ENCODE measurements around the gene CDC42. TPM values are rescaled to one million over a fixed set of nuclear protein-coding genes. Genes with fewer than 3 reads are reported as not detected.

The CDC42 gene
- total RNA-seq, 1 experiment from 2014 or later = 178 TPM

- DNase-seq (ENCODE audit: extremely low read depth, low read depth) = no peak
Measured at GRCh38 chr1:22104865-22105437, 52.4 kb downstream of the CDC42 start.

GRCh38 chr1:22105611-22106207, 53.2 kb downstream of the CDC42 start:
- peak; percentile 34 for DNase-seq (ENCODE audit: extremely low read depth, low read depth)

DNA sequence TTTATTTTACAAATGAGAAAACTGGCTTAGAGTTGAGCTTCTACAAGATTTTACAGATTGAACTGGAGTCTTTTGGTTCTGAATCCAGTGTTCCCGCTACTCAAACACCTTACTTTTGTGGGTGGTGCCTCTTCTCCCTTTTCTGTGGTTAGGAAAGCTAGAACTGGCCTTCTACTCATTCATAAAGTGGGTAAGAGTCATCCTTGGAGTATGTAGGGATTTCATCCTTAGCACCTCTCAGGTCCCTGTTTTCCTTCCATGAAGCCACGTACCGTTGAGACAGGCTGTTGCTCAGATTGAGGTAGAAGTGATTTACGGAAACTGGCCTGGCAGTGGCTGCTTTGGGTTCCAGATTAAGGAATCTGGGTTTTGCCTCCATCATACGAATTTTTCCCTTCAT, 54.6 kb downstream of the CDC42 start:
- DNase-seq (ENCODE audit: extremely low read depth, low read depth) = no peak

GRCh38 chr1:22108339-22109105, 56.0 kb downstream of the CDC42 start:
- DNase-seq (ENCODE audit: extremely low read depth, low read depth) = no peak

DNA sequence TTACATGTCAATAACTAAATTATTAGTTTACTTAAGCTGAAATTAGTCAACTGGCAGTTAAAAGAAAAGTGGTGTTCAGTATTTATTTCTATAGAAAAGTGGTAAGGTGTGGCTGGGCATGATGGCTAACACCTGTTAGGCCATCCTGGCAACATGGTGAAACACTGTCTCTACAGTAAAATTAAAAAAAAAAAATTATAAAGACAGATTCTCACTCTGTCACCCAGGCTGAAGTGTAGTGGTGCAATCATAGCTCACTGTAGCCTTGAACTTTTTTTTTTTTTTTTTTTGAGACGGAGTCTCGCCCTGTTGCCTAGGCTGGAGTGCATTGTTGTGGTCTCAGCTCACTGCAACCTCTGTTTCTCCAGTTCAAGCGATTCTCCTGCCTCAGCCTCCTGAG, 57.5 kb downstream of the CDC42 start:
- no peak for DNase-seq (ENCODE audit: extremely low read depth, low read depth)

DNA sequence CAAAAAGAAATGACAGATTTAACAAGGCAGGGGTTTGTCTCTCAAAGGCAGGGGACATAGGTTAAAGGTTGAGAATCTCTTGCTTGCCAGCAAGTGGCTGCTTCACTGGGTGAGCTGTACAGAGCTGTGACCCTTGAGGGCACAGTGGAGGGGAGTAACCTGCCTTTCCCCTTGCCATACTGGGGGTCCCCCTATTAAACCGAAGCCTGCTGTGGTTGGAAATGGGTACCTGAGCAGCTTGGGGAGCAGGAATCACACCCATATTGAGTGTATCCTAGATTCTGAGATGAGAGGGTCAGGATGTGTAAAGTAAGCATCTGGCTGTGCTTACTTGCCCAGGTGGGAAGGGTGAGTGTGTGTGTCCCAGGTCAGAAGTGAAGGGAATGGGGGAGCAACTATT, 58.6 kb downstream of the CDC42 start:
- DNase-seq (ENCODE audit: extremely low read depth, low read depth) = no peak

GRCh38 chr1:22111620-22112019, 59.1 kb downstream of the CDC42 start:
- DNase-seq (ENCODE audit: extremely low read depth, low read depth) = no peak

DNA sequence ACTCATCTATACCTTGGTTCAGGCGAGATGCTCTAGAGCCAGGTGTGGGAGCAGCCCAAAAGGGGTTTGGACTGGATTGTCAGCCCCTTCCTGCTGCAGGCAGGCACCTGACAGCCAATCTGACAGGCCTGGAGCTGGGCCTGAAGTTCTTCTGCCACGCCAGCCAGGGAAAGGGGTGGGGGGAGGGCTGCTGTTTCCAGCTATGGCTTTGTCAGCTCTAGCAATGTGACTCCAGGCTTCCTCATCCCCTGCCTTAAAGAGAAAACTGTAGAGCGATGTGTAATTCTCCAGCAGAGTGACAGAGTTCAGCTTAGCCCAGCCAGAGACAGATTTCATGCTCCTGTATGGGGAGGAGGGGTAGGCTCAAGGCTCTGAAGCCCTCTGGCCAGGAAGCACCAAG, 60.0 kb downstream of the CDC42 start:
- no peak for DNase-seq (ENCODE audit: extremely low read depth, low read depth)

DNA sequence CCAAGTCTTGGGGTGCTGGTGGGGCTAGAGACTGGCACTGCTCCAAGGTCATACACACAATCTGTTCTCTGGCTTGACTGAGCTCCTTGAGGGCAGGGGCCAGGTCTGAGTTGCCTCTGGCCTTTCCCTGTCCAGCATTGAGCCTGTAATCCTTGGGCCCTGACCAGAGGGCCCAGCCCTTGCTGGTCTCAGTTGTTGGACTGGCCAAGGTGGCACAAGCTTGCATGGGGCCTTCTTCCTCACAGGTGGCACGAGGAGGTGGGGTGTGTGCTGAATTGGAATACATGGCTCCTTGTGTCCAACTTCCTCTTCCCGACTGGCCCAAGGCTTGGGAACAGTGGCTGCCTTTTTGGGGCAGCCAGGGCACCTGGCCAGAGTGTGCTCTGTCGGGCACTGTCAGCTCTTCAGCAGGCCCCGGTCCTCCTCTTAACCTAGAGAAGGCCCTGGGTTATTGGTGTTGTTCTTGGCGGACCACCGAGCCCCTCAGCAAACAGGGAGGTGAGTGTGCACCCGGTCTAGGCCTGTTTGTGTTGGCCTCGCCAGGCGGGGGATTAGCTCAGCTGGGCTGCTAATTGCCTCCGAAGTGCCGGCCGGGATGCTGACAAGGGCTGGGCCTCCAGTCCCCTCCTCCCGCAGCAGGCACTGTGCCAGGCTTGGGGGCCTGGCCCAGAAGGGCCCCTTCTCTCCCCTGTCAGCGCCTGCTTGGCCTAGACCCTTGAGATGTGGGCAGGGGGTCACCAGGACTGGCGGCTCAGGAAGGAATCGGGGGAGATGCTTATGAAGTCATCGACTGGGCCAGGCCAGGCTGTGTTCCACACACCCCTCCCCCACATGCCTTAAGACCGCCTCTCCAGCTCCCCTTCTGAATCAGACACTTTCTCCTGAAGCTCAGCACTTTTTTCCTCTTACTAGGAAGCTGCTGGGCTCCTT, 61.8 kb downstream of the CDC42 start:
- no peak for DNase-seq (ENCODE audit: extremely low read depth, low read depth)

DNA sequence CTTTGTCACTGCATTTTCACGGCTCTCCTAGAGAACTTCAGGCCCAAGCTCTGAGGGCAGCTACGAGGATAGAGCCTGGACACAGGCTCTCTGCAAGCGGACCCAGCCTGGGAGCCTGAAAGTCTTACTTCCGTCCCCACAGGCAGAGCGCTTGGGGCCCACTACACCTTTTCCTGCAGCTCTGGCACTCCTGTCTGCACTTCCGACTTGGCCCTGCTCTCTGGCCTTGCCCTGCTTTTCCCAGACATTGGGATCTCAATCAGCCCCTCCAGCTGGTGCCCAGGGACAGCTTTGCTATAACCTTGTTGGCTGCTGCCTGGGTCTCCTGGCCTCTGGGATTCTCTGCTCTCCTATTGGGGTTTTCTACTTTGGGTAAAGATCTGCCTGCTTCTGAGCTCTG, 62.8 kb downstream of the CDC42 start:
- no peak for DNase-seq (ENCODE audit: extremely low read depth, low read depth)

DNA sequence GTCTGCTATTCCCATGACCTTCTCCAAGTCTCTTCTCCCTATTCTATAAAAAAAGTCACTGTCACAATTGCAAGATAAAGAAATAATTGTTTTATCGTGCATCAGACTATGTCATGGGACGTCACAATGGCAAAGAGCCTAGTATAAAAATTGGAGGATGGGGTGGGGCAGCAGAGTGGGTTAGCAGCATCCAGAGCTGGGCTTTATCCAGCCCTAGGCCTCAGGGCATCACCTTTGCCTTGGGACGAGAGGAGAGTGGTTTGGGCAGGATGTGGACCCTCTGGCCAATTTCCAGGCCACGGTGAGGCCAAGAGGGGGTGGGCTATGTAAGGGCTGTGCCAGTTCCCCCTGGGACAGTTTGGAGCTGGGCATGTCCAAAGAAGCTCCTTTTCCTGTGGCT, 64.7 kb downstream of the CDC42 start:
- no peak for DNase-seq (ENCODE audit: extremely low read depth, low read depth)

DNA sequence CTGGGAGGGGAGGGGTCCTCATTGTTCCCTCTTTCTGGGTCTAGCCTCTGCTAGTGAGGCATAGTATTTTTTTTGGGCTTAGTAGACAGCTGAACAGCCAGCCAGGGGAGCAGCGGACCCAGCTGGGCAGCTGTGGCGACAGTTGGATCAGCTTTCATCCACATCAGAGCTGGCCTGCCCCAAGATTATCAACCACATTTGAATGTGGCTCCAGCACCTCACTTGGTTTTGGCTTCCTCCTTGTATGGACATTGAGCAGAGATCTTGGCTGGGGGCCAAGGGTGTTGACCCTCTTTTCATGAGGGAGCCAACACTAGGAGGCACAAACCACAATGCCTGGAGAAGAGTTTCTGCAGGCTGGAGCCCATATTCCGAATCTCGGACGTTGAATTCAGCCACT, 65.3 kb downstream of the CDC42 start:
- no peak for DNase-seq (ENCODE audit: extremely low read depth, low read depth)

- no peak for DNase-seq (ENCODE audit: extremely low read depth, low read depth)
Measured at GRCh38 chr1:22118291-22118992, 65.9 kb downstream of the CDC42 start.

GRCh38 chr1:22119626-22120468, 67.3 kb downstream of the CDC42 start:
- no peak for DNase-seq (ENCODE audit: extremely low read depth, low read depth)

DNA sequence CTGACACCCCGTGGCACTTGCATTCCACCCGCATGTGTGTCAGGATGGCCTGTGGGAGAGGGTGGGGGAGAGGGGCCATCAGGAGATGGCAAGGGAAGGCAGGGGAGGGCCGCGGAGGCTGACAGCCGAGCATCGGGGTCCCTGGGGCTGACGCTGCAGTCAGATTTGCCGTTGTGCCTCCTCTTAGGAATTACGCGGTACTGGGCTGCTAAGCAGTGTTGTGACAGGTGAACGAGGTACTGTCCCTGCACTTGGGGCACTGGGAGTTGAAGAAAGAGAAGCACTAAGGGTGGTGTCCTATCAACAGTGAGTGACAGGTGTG, 67.9 kb downstream of the CDC42 start:
- DNase-seq (ENCODE audit: extremely low read depth, low read depth) = no peak

DNA sequence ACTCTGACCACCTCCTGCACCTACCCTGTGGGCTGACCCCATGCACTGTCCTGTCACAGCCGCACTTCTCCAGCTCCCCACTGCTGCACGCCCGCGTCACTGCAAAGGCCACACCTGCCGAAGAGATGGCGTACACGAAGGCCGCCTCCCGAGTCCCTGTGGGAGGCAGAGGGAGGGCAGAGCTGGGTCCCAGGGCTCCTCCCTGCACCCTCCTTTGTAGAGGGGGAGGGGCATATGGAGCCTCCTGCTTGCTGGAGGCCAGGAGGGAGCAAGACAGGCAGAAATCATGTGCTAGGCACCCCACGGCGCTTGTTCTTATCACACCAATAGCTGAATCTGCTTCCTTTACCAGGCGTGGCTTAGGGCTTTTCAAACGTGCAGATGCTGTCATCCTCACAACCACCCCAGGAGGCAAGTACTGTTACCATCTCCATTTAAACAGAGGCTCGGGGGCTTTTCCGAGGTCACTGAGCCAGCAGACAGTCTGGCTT, 69.0 kb downstream of the CDC42 start:
- DNase-seq (ENCODE audit: extremely low read depth, low read depth) = no peak

- no peak for DNase-seq (ENCODE audit: extremely low read depth, low read depth)
Measured at GRCh38 chr1:22122273-22123070, 70.0 kb downstream of the CDC42 start.

DNA sequence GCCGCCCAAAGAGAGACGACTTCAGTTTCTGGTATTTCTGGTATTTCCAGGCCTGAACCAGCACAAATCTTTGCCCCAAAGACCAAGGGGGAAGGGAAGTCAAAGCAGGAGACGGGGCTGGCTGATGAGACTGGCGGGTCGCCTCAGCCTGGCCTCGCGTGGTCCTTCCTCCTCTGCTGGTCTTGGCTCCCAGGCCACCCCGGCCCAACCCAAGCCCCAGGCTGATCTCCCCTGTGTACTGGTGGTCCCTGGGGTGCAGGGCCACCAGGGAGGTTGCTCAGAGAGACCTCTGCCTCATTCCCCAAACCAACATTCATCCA, 70.5 kb downstream of the CDC42 start:
- DNase-seq (ENCODE audit: extremely low read depth, low read depth) = no peak

GRCh38 chr1:22123901-22124404, 71.4 kb downstream of the CDC42 start:
- no peak for DNase-seq (ENCODE audit: extremely low read depth, low read depth)
